IMR-90 (cell line): ENCODE results near the gene SNAPIN. TPM values are rescaled to one million over a fixed set of nuclear protein-coding genes. Genes with fewer than 3 reads are reported as not detected.

Experiments used
- ATAC-seq: fragments of 200-7000 bp; cut with Tn5 transposase; 2 replicates; pipeline ENCODE4 v1.9.1; 2020; ENCODE audit warnings: low read depth, mild to moderate bottlenecking, moderate library complexity
- BruUV-seq: library from RNA; stranded (reverse); fragments of 400-500 nt; replicated peaks from 2 replicates; lab custom pipeline; 2021; lab: Mats Ljungman, UMichigan
- CTCF ChIA-PET: fragments of 300-600 bp; formaldehyde crosslinking; extraction: SDS; loops from one replicate; lab custom pipeline; 2021; ENCODE audit warnings: antibody characterized with exemption; lab: Yijun Ruan, JAX
- POLR2A ChIA-PET: fragments of 300-600 bp; sonication (Branson Sonifier 250); formaldehyde crosslinking; loops from one replicate; lab custom pipeline; 2022; ENCODE audit warnings: antibody characterized with exemption; ENCODE audit not compliant: unreplicated experiment; lab: Charles Lee
- DNase-seq: peaks from one replicate; pipeline ENCODE4 v3.0.0; 2013
- H2AFZ ChIP-seq: replicated peaks from 2 replicates; pipeline ENCODE3; 2013; ENCODE audit warnings: low read length, mild to moderate bottlenecking; ENCODE audit not compliant: poor library complexity
- H2AK5ac ChIP-seq: 2 replicates; pipeline ENCODE4 v1.6.1; 2013; ENCODE audit warnings: low read depth, low read length, inconsistent platforms
- H2AK9ac ChIP-seq: replicated peaks from 2 replicates; pipeline ENCODE3; 2013; ENCODE audit warnings: mild to moderate bottlenecking, low read depth, low read length, moderate library complexity; ENCODE audit not compliant: poor library complexity
- H2BK120ac ChIP-seq: 2 replicates; pipeline ENCODE4 v1.6.1; 2013; ENCODE audit warnings: low read depth, low read length, inconsistent platforms
- H2BK15ac ChIP-seq: 3 replicates; pipeline ENCODE4 v1.6.1; 2013; ENCODE audit warnings: low read depth, low read length, inconsistent platforms
- H2BK20ac ChIP-seq: 2 replicates; pipeline ENCODE4 v1.6.1; 2013; ENCODE audit warnings: low read depth, mild to moderate bottlenecking, inconsistent platforms, low read length, moderate library complexity
- H2BK5ac ChIP-seq: 2 replicates; pipeline ENCODE4 v1.6.1; 2013; ENCODE audit warnings: mild to moderate bottlenecking, low read depth, low read length, inconsistent platforms; ENCODE audit not compliant: poor library complexity, severe bottlenecking
- H3K14ac ChIP-seq: replicated peaks from 2 replicates; pipeline ENCODE4 v1.6.1; 2013; ENCODE audit warnings: low read depth, low read length, inconsistent platforms
- H3K18ac ChIP-seq: 2 replicates; pipeline ENCODE4 v1.6.1; 2013; ENCODE audit warnings: low read depth, low read length, control low read depth
- H3K23ac ChIP-seq: 2 replicates; pipeline ENCODE4 v1.6.1; 2013; ENCODE audit warnings: low read depth, low read length, inconsistent platforms
- H3K27ac ChIP-seq: 2 replicates; pipeline ENCODE4 v1.5.1; 2013; ENCODE audit warnings: mild to moderate bottlenecking, control low read depth, low read length; ENCODE audit not compliant: insufficient read depth
- H3K27me3 ChIP-seq: 2 replicates; pipeline ENCODE4 v1.6.1; 2013; ENCODE audit warnings: low read length; ENCODE audit not compliant: control insufficient read depth, insufficient read depth
- H3K36me3 ChIP-seq: 2 replicates; pipeline ENCODE4 v1.6.1; 2013; ENCODE audit warnings: low read length, mixed read lengths; ENCODE audit not compliant: control insufficient read depth, insufficient read depth
- H3K4ac ChIP-seq: 2 replicates; pipeline ENCODE4 v1.6.1; 2013; ENCODE audit warnings: low read depth, low read length, inconsistent platforms
- H3K4me1 ChIP-seq: 2 replicates; pipeline ENCODE4 v1.6.1; 2013; ENCODE audit warnings: low read length, mixed read lengths; ENCODE audit not compliant: control insufficient read depth, insufficient read depth
- H3K4me2 ChIP-seq: 2 replicates; pipeline ENCODE4 v1.6.1; 2013; ENCODE audit warnings: low read depth, mild to moderate bottlenecking, control low read depth, low read length, moderate library complexity
- H3K4me3 ChIP-seq: 2 replicates; pipeline ENCODE4 v1.5.1; 2013; ENCODE audit warnings: low read depth, mild to moderate bottlenecking, control low read depth, low read length, moderate library complexity; ENCODE audit not compliant: insufficient read depth
- H3K56ac ChIP-seq: 2 replicates; pipeline ENCODE4 v1.6.1; 2013; ENCODE audit warnings: low read length, inconsistent platforms; ENCODE audit not compliant: insufficient read depth; ENCODE audit errors: extremely low read depth
- H3K79me1 ChIP-seq, 2 experiments: 2 replicates each; pipeline ENCODE4 v1.6.1; 2013; ENCODE audit warnings: low read length in 2 of 2, inconsistent platforms in 1 of 2, low read depth in 1 of 2
- H3K9ac ChIP-seq: 2 replicates; pipeline ENCODE4 v1.6.1; 2013; ENCODE audit warnings: low read depth, low read length, control low read depth
- H3K9me1 ChIP-seq: 2 replicates; pipeline ENCODE4 v1.6.1; 2013; ENCODE audit warnings: low read length, inconsistent platforms; ENCODE audit not compliant: insufficient read depth
- H3K9me3 ChIP-seq: 2 replicates; pipeline ENCODE4 v1.6.1; 2013; ENCODE audit warnings: low read length; ENCODE audit not compliant: control insufficient read depth, insufficient read depth
- H4K20me1 ChIP-seq: 2 replicates; pipeline ENCODE4 v1.6.1; 2013; ENCODE audit warnings: low read length, inconsistent platforms; ENCODE audit not compliant: insufficient read depth
- H4K5ac ChIP-seq: 2 replicates; pipeline ENCODE4 v1.6.1; 2013; ENCODE audit warnings: mild to moderate bottlenecking, low read depth, low read length, control low read depth
- H4K8ac ChIP-seq, 2 experiments: 2 replicates each; pipeline ENCODE4 v1.6.1; 2013; ENCODE audit warnings: low read depth in 2 of 2, low read length in 2 of 2, control low read depth in 1 of 2, inconsistent platforms in 1 of 2
- H4K91ac ChIP-seq: 2 replicates; pipeline ENCODE4 v1.6.1; 2013; ENCODE audit warnings: low read depth, low read length, inconsistent platforms; ENCODE audit not compliant: insufficient read depth
- FOS ChIP-seq: fragments of 150-350 bp; IDR thresholded peaks from 2 replicates; pipeline ENCODE4 v1.6.1; 2016; ENCODE audit warnings: low read depth, low read length
- WGBS, 2 experiments: methylation state at CpG; one replicate each; pipeline versions ENCODE4 v1.1.5 to v1.1.7; 2013; ENCODE audit warnings: missing lambda C conversion rate in 2 of 2; ENCODE audit not compliant: insufficient read length in 1 of 2; ENCODE audit errors: extremely low coverage in 2 of 2; 5-methylcytosine and 5-hydroxymethylcytosine counted together
- dilution Hi-C: fragments of 300-500 bp; cut with HindIII; formaldehyde crosslinking; loops from one replicate; pipeline ENCODE4 v1.14.3; 2018; ENCODE audit warnings: low sequenced_read_pairs; ENCODE audit not compliant: unreplicated experiment
- in situ Hi-C: fragments of 300-500 bp; cut with MboI; formaldehyde crosslinking; loops from 3 replicates; pipeline ENCODE4 v1.14.3; 2019; ENCODE audit warnings: low sequenced_read_pairs, inconsistent platforms, mixed read lengths
- intact Hi-C: fragments of 100-400 bp; cut with micrococcal nuclease; formaldehyde crosslinking; loops from 2 replicates; pipeline ENCODE4 v1.10.0; 2022
- polyA plus RNA-seq, 3 experiments: library from polyadenylated mRNA; depleted of rRNA; stranded (reverse); fragments of >200 nt; gene quantifications; 2 replicates each; pipeline ENCODE4 v1.2.3, GENCODE V29; 2012; ENCODE audit warnings: low replicate concordance in 1 of 3
- total RNA-seq: library from RNA; depleted of rRNA; stranded (reverse); fragments of >200 nt; gene quantifications from 2 replicates; pipeline ENCODE4 v1.2.3, GENCODE V29; 2012
- TF ChIP-seq, protein P1 (sequence below): conservative IDR thresholded peaks from 2 replicates; pipeline ENCODE4 v1.5.1; 2012; ENCODE audit warnings: mild to moderate bottlenecking, low read depth, low read length, improper control_type of control experiment

Gene SNAPIN
- total and polyA plus RNA-seq, 2 of the 4 experiments (the other 2 are of a cell fraction), result 37.4 to 40.9 TPM

DNA sequence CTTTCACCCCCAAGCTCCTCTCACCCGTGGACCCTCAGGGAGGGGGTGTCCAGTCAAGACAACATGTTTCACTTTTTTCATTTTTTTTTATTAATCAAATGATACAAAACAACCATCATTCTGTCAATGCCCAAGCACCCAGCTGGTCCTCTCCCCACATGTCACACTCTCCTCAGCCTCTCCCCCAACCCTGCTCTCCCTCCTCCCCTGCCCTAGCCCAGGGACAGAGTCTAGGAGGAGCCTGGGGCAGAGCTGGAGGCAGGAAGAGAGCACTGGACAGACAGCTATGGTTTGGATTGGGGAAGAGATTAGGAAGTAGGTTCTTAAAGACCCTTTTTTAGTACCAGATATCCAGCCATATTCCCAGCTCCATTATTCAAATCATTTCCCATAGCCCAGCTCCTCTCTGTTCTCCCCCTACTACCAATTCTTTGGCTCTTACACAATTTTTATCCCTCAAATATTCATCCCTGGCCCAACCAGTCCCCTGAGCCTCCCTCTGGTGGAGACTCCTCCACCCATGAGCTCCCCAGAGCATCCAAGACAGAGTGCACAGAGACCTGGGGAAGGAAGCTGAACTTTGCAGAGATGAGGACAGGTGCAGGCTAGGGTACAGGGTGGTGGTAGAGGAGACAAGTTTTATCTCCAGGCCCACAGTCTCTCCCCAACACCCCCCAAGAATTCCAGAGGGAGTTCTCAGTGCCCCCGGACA, 44.2 kb upstream of the SNAPIN start (continued):
- TF ChIP-seq, protein P1, sequence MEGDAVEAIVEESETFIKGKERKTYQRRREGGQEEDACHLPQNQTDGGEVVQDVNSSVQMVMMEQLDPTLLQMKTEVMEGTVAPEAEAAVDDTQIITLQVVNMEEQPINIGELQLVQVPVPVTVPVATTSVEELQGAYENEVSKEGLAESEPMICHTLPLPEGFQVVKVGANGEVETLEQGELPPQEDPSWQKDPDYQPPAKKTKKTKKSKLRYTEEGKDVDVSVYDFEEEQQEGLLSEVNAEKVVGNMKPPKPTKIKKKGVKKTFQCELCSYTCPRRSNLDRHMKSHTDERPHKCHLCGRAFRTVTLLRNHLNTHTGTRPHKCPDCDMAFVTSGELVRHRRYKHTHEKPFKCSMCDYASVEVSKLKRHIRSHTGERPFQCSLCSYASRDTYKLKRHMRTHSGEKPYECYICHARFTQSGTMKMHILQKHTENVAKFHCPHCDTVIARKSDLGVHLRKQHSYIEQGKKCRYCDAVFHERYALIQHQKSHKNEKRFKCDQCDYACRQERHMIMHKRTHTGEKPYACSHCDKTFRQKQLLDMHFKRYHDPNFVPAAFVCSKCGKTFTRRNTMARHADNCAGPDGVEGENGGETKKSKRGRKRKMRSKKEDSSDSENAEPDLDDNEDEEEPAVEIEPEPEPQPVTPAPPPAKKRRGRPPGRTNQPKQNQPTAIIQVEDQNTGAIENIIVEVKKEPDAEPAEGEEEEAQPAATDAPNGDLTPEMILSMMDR, result no peak

DNA sequence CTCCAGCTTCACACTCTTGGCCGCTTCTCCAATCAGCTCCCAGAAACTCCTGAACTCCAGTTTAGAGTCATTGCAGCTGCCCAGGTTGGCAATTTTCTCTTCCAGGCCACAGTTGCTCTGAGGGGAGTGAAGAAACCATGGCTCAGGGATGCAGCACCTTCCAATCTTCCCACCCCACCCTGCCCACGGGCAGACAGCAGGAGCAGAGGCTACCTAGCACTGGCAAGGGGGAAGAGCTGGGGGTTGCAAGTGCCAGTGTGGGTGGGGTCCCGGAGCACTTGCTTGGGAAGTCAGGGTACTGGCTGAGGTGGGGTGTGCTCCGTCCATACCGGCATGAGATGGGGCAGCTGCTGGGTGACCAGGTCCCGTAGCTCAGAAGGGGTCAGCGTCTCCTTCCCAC, 43.6 kb upstream of the SNAPIN start:
- Histone ChIP-seq H4K20me1 (peaks cover 9% of the 10 kb centered on the region; the same call in 1 of the 2 replicates), H3K14ac (no peak overlapping the region), H2BK15ac (no peak overlapping the region), H3K36me3 (peaks cover 12% of the 10 kb centered on the region), H2AK9ac (no peak overlapping the region), H2AFZ (peak overlapping the region; percentile 12), H4K5ac (no peak overlapping the region), H4K91ac (no peak overlapping the region), H2BK20ac (no peak overlapping the region), H3K9me3 (no peaks in the 10 kb centered on the region), H3K18ac (no peak overlapping the region), H2AK5ac (no peak overlapping the region; the same call in 1 of the 2 replicates), H3K4me3 (no peak overlapping the region), H2BK120ac (no peak overlapping the region), H3K23ac (no peak overlapping the region), H3K9ac (no peak overlapping the region), H3K9me1 (peaks cover 6% of the 10 kb centered on the region; the same call in 1 of the 2 replicates), H3K27me3 (no peaks in the 10 kb centered on the region), H3K79me1 (peaks cover 6 to 28% of the 10 kb centered on the region in 2 experiments; a peak in 3 of 4 replicates), H3K4ac (no peak overlapping the region), H3K56ac (no peak overlapping the region), H3K4me1 (peaks cover 24% of the 10 kb centered on the region), H2BK5ac (no peak overlapping the region), H3K4me2 (no peak overlapping the region), H4K8ac (no peak overlapping the region), H3K27ac (no peak overlapping the region)
- ATAC-seq (no peak), DNase-seq (no peak)
- dilution Hi-C loops (no loop called here), in situ Hi-C loops (no loop called here), intact Hi-C loops (no loop called here)
- CTCF ChIA-PET, result interaction anchor here (1.0 to 3.3 kb wide), 4 partner anchors 12 to 46 kb away, joined by 3 to 18 read pairs (median 6); partner anchors contain the start of genes S100A1 and S100A13
- no CpG with 5 or more reads among the region's 7 CpGs for WGBS, 2 experiments
- BruUV-seq, result no TSS peak
- TF ChIP-seq FOS, result no peak
- POLR2A ChIA-PET, result interaction anchor here (1.2 kb wide), 1 partner anchor 12 kb away, joined by 6 read pairs; the partner anchor contains the start of gene S100A13
